ENCODE data around the gene NUP37.

The NUP37 gene

DNA sequence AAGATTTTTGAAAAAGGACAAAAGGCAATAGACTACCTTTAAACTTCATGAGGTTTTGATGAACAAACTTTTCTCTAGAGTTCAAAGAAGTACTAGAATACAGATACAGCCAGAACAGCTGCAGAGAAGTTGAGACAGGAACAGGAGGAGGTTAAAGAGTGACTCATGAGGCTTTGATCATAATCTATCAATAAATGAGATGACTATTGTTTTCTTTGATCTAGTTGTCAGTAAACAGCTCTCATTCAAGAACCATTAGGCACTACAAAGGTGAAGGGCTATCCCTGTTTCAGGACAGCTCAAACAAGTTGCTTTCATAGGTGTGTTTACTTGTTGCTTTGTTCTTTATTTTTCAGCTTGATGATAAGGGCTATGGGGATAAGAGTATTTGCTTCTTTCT is 60.6 kb downstream of the NUP37 start:
- H3K4me3 ChIP-seq (ENCODE audit: low read length) = no peak overlapping the region
- TF ChIP-seq, protein P1, sequence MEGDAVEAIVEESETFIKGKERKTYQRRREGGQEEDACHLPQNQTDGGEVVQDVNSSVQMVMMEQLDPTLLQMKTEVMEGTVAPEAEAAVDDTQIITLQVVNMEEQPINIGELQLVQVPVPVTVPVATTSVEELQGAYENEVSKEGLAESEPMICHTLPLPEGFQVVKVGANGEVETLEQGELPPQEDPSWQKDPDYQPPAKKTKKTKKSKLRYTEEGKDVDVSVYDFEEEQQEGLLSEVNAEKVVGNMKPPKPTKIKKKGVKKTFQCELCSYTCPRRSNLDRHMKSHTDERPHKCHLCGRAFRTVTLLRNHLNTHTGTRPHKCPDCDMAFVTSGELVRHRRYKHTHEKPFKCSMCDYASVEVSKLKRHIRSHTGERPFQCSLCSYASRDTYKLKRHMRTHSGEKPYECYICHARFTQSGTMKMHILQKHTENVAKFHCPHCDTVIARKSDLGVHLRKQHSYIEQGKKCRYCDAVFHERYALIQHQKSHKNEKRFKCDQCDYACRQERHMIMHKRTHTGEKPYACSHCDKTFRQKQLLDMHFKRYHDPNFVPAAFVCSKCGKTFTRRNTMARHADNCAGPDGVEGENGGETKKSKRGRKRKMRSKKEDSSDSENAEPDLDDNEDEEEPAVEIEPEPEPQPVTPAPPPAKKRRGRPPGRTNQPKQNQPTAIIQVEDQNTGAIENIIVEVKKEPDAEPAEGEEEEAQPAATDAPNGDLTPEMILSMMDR (conservative IDR thresholded peaks at IDR 0.05; ENCODE audit: low read depth, low read length) = no peak
- no peak for DNase-seq (ENCODE audit: low read depth)

GRCh38 chr12:102054345-102054744 is 65.6 kb downstream of the NUP37 start:
- H3K4me3 ChIP-seq (ENCODE audit: low read length) = no peak overlapping the region
- TF ChIP-seq, protein P1 (conservative IDR thresholded peaks at IDR 0.05; ENCODE audit: low read depth, low read length) = no peak
- no peak for DNase-seq (ENCODE audit: low read depth)

DNA sequence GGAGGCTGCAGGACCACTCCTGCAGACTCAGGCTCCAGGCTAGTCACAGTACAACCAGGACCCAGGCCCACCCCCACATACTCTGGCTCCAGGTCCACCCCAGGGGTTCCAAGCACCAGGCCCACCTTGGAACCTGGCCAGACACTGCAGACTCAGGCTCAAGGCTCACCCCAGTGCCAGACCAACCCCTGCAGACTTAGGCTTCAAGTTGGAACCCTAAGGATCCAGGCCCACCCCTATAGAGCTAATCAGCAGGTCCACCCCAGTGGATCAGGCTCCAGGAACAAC is 66.9 kb downstream of the NUP37 start:
- TF ChIP-seq, protein P1 (conservative IDR thresholded peaks at IDR 0.05; ENCODE audit: low read depth, low read length) = no peak
- no peak overlapping the region for H3K4me3 ChIP-seq (ENCODE audit: low read length)
- no peak for DNase-seq (ENCODE audit: low read depth)

DNA sequence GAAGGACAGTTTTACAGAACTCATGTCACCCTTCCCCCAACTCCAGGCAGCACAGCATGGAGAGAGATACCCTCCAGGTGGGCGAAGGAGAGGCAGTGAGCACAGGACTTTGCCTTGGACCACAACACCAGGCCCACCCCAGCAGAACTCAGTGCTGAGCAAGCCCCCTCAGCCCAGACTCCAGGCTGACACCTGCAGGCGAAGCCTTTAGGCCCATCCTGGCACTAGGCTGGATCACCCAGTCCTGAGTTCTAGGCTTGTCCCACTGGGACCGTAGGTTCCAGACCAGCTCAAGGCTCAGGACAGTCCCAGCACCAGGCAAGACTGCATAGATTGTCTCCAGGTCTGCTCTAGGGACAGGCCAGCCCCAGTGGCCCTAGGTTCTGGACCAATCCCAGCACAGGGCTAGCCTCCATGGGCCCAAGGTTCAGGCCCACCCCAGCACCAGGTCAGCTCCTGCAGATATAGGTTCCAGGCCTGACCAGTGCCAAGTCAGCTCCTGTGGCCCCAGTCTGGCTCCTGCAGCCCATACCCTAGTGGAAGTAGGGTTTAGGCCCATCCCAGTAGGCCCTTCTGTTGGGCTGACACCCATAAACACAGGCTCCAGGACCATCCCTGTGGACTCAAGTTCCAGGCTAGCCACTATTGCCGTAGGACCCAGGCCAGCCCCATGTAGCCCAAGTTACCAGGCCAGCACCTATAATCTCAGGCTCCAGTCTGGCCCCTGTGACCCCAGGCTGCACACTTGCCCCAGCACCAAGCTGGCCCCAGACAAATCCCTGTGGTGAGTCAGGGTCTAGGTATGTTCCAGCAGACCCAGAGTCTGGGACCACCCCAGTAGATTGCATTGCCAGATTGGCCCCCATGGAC is 67.5 kb downstream of the NUP37 start:
- TF ChIP-seq, protein P1 (conservative IDR thresholded peaks at IDR 0.05; ENCODE audit: low read depth, low read length) = no peak
- no peak overlapping the region for H3K4me3 ChIP-seq (ENCODE audit: low read length)
- DNase-seq (ENCODE audit: low read depth) = no peak

DNA sequence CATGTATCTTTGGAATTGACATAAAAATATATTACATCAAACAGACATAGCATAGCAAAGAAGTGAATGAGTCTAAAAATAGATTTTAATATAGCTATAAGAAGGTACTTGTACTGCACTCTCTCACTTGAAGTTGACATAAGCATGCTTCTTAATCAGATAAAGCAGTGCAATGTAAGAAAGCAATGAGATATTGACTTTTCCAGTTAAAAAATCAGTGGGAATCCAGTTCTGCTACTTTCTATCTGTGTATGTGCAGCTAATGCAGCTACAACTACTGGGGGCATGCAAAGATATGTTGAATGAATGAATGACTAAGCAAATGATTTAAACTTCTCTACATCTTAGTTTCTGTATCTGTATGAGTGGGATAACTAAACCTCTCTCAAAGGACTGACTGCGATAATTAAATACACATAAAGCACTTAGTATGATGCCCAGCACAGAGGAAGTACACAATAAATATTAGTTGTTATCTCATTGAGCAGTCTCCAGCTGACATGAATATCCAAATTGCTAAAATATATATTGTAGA is 68.4 kb downstream of the NUP37 start:
- no peak for DNase-seq (ENCODE audit: low read depth)
- TF ChIP-seq, protein P1 (conservative IDR thresholded peaks at IDR 0.05; ENCODE audit: low read depth, low read length) = no peak
- H3K4me3 ChIP-seq (ENCODE audit: low read length) = no peak overlapping the region

DNA sequence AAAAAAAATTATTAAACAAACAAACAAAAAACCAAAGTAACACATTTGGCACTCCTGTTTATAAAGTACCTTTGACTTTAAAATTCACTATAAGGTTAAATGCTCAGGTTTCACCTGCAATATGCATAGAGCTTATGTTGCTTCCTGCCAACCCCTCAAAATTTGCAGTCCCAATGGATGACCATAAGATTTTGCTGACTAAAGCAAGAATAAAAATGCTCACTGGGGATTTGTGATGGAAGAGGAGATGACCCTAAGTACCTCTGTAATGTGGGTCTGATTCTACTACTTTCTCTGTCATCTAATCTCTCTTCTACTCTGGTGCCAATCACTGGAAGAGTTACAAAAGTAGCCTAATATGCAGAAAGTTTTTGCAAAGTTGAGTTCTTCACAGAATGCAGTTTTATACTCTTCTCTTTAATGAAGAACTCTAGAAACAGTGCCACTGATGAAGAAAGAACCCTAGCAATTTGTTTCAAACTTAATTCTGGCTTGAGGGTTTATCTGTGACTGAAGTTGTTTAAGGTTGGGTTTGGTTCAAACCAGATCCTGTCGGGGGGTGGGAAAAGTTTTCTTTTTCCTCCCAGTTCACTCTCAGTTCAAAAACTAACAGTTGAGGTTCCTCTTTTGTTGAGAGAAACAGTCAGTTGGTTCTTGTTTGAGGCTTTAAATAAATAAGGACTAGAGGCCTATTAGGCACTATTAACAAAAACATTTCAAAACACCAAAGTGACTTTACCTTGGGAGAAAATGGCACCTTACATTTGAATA is 69.1 kb downstream of the NUP37 start:
- no peak for DNase-seq (ENCODE audit: low read depth)
- TF ChIP-seq, protein P1 (conservative IDR thresholded peaks at IDR 0.05; ENCODE audit: low read depth, low read length) = no peak
- no peak overlapping the region for H3K4me3 ChIP-seq (ENCODE audit: low read length)
